ENCODE results near the gene PIF1.

DNA sequence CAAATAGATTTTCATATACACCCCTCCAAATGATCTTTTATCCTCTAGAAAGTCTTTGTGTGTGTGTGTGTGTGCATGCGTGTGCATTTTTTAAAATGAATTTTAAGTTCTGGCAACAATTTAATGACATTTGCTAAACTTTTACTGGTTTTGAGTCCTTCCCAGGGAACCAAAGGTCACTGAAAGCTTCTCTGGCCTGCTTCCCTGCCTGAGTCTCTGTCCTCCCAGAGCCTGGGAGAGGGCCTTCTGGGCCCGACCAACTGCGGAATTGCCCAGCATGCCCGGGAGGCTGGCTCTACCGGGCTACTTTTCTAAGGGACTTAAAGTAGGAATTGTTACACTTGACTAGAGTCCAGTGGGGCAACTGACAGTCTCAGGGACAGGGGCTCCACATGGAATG, 42.7 kb downstream of the PIF1 start:
- TF ChIP-seq, protein P1, sequence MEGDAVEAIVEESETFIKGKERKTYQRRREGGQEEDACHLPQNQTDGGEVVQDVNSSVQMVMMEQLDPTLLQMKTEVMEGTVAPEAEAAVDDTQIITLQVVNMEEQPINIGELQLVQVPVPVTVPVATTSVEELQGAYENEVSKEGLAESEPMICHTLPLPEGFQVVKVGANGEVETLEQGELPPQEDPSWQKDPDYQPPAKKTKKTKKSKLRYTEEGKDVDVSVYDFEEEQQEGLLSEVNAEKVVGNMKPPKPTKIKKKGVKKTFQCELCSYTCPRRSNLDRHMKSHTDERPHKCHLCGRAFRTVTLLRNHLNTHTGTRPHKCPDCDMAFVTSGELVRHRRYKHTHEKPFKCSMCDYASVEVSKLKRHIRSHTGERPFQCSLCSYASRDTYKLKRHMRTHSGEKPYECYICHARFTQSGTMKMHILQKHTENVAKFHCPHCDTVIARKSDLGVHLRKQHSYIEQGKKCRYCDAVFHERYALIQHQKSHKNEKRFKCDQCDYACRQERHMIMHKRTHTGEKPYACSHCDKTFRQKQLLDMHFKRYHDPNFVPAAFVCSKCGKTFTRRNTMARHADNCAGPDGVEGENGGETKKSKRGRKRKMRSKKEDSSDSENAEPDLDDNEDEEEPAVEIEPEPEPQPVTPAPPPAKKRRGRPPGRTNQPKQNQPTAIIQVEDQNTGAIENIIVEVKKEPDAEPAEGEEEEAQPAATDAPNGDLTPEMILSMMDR (IDR thresholded peaks at IDR 0.05): no peak
- no peak for TF ChIP-seq ZFX (IDR thresholded peaks at IDR 0.05; ENCODE audit: borderline replicate concordance)

Measured in 22Rv1 (cell line).